ENCODE results near the gene SHANK3. TPM values are rescaled to one million over a fixed set of nuclear protein-coding genes. Genes with fewer than 3 reads are reported as not detected.

Gene SHANK3
- polyA plus RNA-seq, 1 of the 3 experiments (the other 2 are of a cell fraction) = 1.5 TPM

GRCh38 chr22:50660306-50660705 lies 12.3 kb upstream of the SHANK3 start (continued):
- TF ChIP-seq POLR2AphosphoS5 (IDR thresholded peaks at IDR 0.05; ENCODE audit: low read depth, low read length) (no peak), TCF12 (IDR thresholded peaks at IDR 0.05) (no peak), FOSL2 (IDR thresholded peaks at IDR 0.05; ENCODE audit: borderline replicate concordance, low read depth) (no peak), RFX5 (IDR thresholded peaks at IDR 0.05; ENCODE audit: low read length) (no peak), RAD21 (IDR thresholded peaks at IDR 0.05; ENCODE audit: low read length) (no peak), NFIC (IDR thresholded peaks at IDR 0.05; ENCODE audit: borderline replicate concordance) (no peak), GATA2 (CRISPR knock-in tag; IDR thresholded peaks at IDR 0.05) (no peak), MEF2A (IDR thresholded peaks at IDR 0.05; ENCODE audit: borderline replicate concordance, low read depth) (no peak)

GRCh38 chr22:50665212-50665611 lies 7.4 kb upstream of the SHANK3 start:
- DNase-seq = no peak
- no peak overlapping the region for H3K4me3 ChIP-seq (ENCODE audit: low read depth in 2 of 2, low read length in 1 of 2)
- WGBS (ENCODE audit: low lambda C conversion rate) = 88% methylated on average over 12 of the region's 12 CpGs
- no peaks in the 10 kb centered on the region for H3K9me2 ChIP-seq
- no peaks in the 10 kb centered on the region for H3K4me1 ChIP-seq (ENCODE audit: control insufficient read depth in 1 of 2, insufficient read depth in 2 of 2, low read depth in 1 of 2, low read length in 1 of 2)
- no peak overlapping the region for H3K27ac ChIP-seq (ENCODE audit: low read depth in 2 of 2, low read length in 1 of 2)
- ChIA-PET POLR2A (no interaction called here), CTCF (no interaction called here)
- no peak overlapping the region for H3K4me2 ChIP-seq
- H4K20me1 ChIP-seq (ENCODE audit: insufficient read depth) = no peaks in the 10 kb centered on the region
- no peak overlapping the region for H3K9ac ChIP-seq
- no peak for TF ChIP-seq ELF1 (IDR thresholded peaks at IDR 0.05)
- TF ChIP-seq CHD2 (IDR thresholded peaks at IDR 0.05; ENCODE audit: low read length, partially characterized antibody) = no peak
- TF ChIP-seq EZH2phosphoT487 (IDR thresholded peaks at IDR 0.05; ENCODE audit: borderline replicate concordance, low read depth) = no peak
- H3K9me3 ChIP-seq = no peaks in the 10 kb centered on the region
- no peaks in the 10 kb centered on the region for H3K36me3 ChIP-seq (replicated peaks in 1 of 2; ENCODE audit: control insufficient read depth in 1 of 2, insufficient read depth in 2 of 2, low read length in 1 of 2)
- no peaks in the 10 kb centered on the region for H3K27me3 ChIP-seq (ENCODE audit: insufficient read depth)
- H2AFZ ChIP-seq (ENCODE audit: low read depth) = no peak overlapping the region
- H3K79me2 ChIP-seq (ENCODE audit: insufficient read depth) = no peaks in the 10 kb centered on the region
- H3F3A ChIP-seq (replicated peaks; ENCODE audit: insufficient read depth) = no peaks in the 10 kb centered on the region

DNA sequence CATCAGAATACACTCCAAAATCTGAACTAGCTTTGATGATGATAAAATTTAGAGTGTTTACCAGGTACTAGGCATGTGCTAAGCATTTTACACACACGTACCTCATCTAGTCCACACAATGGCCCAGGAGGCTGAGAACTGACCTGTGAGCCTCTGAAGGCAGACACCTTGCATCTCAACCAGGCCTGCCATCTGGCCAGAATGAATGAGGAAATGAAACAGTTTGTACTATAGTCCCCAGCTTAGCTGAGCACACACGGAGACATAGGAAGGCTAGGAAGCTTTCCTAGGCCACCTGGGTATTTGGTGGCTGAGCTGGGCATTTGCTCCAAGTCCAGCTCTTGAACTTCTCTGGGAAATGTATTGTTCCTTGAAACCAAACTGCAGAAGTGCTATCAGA lies 6.9 kb upstream of the SHANK3 start:
- no peaks in the 10 kb centered on the region for H3K9me3 ChIP-seq
- CTCF ChIA-PET = interaction anchor here (0.6 kb wide), 1 partner anchor 476 kb away, joined by 3 read pairs; no protein-coding TSS in a partner anchor
- 70% methylated on average over 1 of the region's 2 CpGs for WGBS (ENCODE audit: low lambda C conversion rate)
- TF ChIP-seq, protein P1, sequence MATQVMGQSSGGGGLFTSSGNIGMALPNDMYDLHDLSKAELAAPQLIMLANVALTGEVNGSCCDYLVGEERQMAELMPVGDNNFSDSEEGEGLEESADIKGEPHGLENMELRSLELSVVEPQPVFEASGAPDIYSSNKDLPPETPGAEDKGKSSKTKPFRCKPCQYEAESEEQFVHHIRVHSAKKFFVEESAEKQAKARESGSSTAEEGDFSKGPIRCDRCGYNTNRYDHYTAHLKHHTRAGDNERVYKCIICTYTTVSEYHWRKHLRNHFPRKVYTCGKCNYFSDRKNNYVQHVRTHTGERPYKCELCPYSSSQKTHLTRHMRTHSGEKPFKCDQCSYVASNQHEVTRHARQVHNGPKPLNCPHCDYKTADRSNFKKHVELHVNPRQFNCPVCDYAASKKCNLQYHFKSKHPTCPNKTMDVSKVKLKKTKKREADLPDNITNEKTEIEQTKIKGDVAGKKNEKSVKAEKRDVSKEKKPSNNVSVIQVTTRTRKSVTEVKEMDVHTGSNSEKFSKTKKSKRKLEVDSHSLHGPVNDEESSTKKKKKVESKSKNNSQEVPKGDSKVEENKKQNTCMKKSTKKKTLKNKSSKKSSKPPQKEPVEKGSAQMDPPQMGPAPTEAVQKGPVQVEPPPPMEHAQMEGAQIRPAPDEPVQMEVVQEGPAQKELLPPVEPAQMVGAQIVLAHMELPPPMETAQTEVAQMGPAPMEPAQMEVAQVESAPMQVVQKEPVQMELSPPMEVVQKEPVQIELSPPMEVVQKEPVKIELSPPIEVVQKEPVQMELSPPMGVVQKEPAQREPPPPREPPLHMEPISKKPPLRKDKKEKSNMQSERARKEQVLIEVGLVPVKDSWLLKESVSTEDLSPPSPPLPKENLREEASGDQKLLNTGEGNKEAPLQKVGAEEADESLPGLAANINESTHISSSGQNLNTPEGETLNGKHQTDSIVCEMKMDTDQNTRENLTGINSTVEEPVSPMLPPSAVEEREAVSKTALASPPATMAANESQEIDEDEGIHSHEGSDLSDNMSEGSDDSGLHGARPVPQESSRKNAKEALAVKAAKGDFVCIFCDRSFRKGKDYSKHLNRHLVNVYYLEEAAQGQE (IDR thresholded peaks at IDR 0.05; ENCODE audit: low read depth, low read length) = no peak
- TF ChIP-seq MXI1 (IDR thresholded peaks at IDR 0.05; ENCODE audit: low read depth, low read length) = no peak
- TF ChIP-seq GABPA (IDR thresholded peaks at IDR 0.05; ENCODE audit: low read depth) = no peak
- no peak for TF ChIP-seq SIN3A (IDR thresholded peaks at IDR 0.05; ENCODE audit: borderline replicate concordance, low read depth, low read length)
- TF ChIP-seq NRF1 (IDR thresholded peaks at IDR 0.05; ENCODE audit: low read depth, low read length) = no peak
- no peak for TF ChIP-seq EZH2phosphoT487 (IDR thresholded peaks at IDR 0.05; ENCODE audit: borderline replicate concordance, low read depth)
- no peak for TF ChIP-seq FOSL2 (IDR thresholded peaks at IDR 0.05; ENCODE audit: borderline replicate concordance, low read depth)
- no peak for TF ChIP-seq GATA2 (CRISPR knock-in tag; IDR thresholded peaks at IDR 0.05)
- TF ChIP-seq EP300 (IDR thresholded peaks at IDR 0.05; ENCODE audit: borderline replicate concordance in 1 of 2, low read depth in 1 of 2, low read length in 1 of 2) = no peak
- TF ChIP-seq USF2 (IDR thresholded peaks at IDR 0.05; ENCODE audit: borderline replicate concordance, low read depth, low read length) = no peak
- TF ChIP-seq TCF12 (IDR thresholded peaks at IDR 0.05) = no peak
- no peak for TF ChIP-seq RFX5 (IDR thresholded peaks at IDR 0.05; ENCODE audit: low read length)
- TF ChIP-seq, protein P2, sequence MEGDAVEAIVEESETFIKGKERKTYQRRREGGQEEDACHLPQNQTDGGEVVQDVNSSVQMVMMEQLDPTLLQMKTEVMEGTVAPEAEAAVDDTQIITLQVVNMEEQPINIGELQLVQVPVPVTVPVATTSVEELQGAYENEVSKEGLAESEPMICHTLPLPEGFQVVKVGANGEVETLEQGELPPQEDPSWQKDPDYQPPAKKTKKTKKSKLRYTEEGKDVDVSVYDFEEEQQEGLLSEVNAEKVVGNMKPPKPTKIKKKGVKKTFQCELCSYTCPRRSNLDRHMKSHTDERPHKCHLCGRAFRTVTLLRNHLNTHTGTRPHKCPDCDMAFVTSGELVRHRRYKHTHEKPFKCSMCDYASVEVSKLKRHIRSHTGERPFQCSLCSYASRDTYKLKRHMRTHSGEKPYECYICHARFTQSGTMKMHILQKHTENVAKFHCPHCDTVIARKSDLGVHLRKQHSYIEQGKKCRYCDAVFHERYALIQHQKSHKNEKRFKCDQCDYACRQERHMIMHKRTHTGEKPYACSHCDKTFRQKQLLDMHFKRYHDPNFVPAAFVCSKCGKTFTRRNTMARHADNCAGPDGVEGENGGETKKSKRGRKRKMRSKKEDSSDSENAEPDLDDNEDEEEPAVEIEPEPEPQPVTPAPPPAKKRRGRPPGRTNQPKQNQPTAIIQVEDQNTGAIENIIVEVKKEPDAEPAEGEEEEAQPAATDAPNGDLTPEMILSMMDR (IDR thresholded peaks at IDR 0.05) = no peak
- TF ChIP-seq JUND (IDR thresholded peaks at IDR 0.05) = no peak
- TF ChIP-seq RCOR1 (IDR thresholded peaks at IDR 0.05; ENCODE audit: low read length) = no peak

More for the DNA sequence above, 6.9 kb upstream of the SHANK3 start:
- no peak overlapping the region for H2AFZ ChIP-seq (ENCODE audit: low read depth)
- H3K79me2 ChIP-seq (ENCODE audit: insufficient read depth) = no peaks in the 10 kb centered on the region
- H3K27me3 ChIP-seq (ENCODE audit: insufficient read depth) = no peaks in the 10 kb centered on the region
- H3K4me3 ChIP-seq (ENCODE audit: low read depth in 2 of 2, low read length in 1 of 2) = no peak overlapping the region
- no peak overlapping the region for H3K9ac ChIP-seq
- peaks cover 3% of the 10 kb centered on the region for H3F3A ChIP-seq (replicated peaks; ENCODE audit: insufficient read depth)
- no peaks in the 10 kb centered on the region for H3K9me2 ChIP-seq
- H4K20me1 ChIP-seq (ENCODE audit: insufficient read depth) = no peaks in the 10 kb centered on the region
- H3K4me1 ChIP-seq (ENCODE audit: control insufficient read depth in 1 of 2, insufficient read depth in 2 of 2, low read depth in 1 of 2, low read length in 1 of 2) = no peaks in the 10 kb centered on the region
- no peak for DNase-seq
- no peak overlapping the region for H3K27ac ChIP-seq (ENCODE audit: low read depth in 2 of 2, low read length in 1 of 2)
- POLR2A ChIA-PET = no interaction called here
- no peak overlapping the region for H3K4me2 ChIP-seq
- H3K36me3 ChIP-seq (replicated peaks in 1 of 2; ENCODE audit: control insufficient read depth in 1 of 2, insufficient read depth in 2 of 2, low read length in 1 of 2) = no peaks in the 10 kb centered on the region
